ENCODE results near the gene DLX3.

Gene DLX3

GRCh38 chr17:49992191-49992932 lies 2.7 kb downstream of the DLX3 start:
- no peak for DNase-seq

- DNase-seq, result no peak
Measured at GRCh38 chr17:49991409-49991808, 3.6 kb downstream of the DLX3 start.

- no peak for DNase-seq
Measured at GRCh38 chr17:49990921-49991320, 4.1 kb downstream of the DLX3 start.

- DNase-seq, result no peak
Measured at GRCh38 chr17:49990331-49990730, 4.7 kb downstream of the DLX3 start.

- no peak for DNase-seq
Measured at GRCh38 chr17:49989518-49989880, 5.5 kb downstream of the DLX3 start.

- no peak for DNase-seq
Measured at GRCh38 chr17:49987681-49988441, 7.2 kb downstream of the DLX3 start.

- DNase-seq, result no peak
Measured at GRCh38 chr17:49987290-49987585, 7.8 kb downstream of the DLX3 start.

- DNase-seq, result no peak
Measured at GRCh38 chr17:49986396-49987289, 8.4 kb downstream of the DLX3 start.

- no peak for DNase-seq
Measured at GRCh38 chr17:49985310-49985990, 9.6 kb downstream of the DLX3 start.

GRCh38 chr17:49984776-49985175 lies 10.2 kb downstream of the DLX3 start:
- DNase-seq, result no peak

GRCh38 chr17:49984283-49984682 lies 10.7 kb downstream of the DLX3 start:
- DNase-seq, result no peak

GRCh38 chr17:49980703-49981197 lies 14.3 kb downstream of the DLX3 start:
- no peak for DNase-seq

- no peak for DNase-seq
Measured at GRCh38 chr17:49979748-49980479, 15.1 kb downstream of the DLX3 start.

GRCh38 chr17:49978501-49978900 lies 16.5 kb downstream of the DLX3 start:
- DNase-seq, result no peak

- no peak for DNase-seq
Measured at GRCh38 chr17:49977463-49978389, 17.3 kb downstream of the DLX3 start.

GRCh38 chr17:49976828-49977202 lies 18.2 kb downstream of the DLX3 start:
- DNase-seq, result no peak

- DNase-seq, result no peak
Measured at GRCh38 chr17:49976163-49976827, 18.7 kb downstream of the DLX3 start.

GRCh38 chr17:49975531-49975930 lies 19.5 kb downstream of the DLX3 start:
- DNase-seq, result no peak

GRCh38 chr17:49973271-49973615 lies 21.8 kb downstream of the DLX3 start:
- no peak for DNase-seq

- DNase-seq, result no peak
Measured at GRCh38 chr17:49972486-49973270, 22.3 kb downstream of the DLX3 start.
